NCI-H226 (cell line): ENCODE results near the gene MAPK1IP1L.
"Not testable (repeated sequence)": the region's sequence is repeated elsewhere in the genome, so short reads cannot be mapped to it uniquely, and the experiment has no call there.

Source experiments
- DNase-seq: peaks from one replicate; pipeline ENCODE4 v3.0.0-alpha.2; 2015

The MAPK1IP1L gene

DNA sequence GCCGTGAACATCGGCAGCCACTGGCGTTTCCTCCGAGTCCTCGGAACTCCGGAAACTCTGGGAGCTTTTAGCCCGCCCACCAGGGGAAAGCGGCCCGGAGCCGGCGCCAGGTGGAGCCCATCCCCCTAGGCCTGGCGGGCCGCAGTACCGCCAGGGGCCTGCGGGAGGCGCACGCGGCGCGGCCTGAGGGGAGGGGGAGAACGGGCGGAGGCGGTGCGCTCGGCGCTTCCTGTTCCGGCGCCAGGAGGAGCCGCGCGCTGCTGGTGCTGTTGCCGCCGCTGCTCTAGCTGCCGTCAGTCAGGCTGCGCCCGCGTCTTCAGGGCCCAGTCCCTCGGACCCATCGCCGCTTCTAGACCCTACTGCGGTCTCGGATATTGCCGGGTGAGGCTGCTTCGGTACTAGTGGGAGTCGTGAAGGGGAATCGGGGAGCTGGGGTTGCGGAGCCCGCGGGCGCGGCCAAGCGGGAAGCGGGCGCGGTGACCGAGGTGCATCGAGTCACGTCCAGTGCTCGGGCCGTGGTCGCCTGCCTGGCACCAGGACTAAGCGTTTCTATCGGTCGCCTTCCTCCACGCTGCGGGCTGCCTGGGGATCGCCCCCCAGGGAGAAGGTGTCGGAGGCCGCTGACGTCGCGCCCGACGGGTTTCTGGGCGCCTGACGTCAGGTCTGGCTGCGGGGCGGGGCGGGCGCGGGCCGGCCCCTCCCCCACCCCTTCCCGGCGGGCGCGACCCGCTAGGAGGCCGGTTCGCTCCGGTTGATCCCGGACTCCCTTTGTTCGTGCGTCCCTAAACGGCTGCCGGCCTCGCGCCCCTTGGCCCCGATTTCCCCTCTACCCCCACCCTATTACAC lies at the start of gene MAPK1IP1L:
Gene MAPK1IP1L, plus strand, starts transcription at position 225 of the 846 bp plus-strand sequence. CDS start 10,037 bp downstream, outside the sequence.
- peak; percentile 92 for DNase-seq

DNA sequence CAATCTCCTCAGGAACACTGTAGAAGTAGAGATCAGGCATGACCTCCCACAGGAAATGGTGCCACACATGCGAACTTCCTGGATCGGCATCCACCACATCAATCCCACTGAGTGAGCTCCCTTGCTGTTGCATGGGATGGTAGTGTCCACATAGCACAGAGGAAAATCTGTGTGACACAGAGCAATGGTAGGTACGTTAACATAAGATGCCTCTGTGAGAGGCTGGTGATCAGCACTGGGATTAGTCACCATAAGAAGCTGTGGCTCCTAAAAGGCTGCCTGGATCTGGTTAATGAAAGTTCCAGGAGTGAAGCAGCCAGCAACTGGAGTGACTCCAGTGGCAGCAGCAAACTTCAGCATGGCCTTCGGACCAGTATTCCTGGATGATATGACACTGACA lies 46.4 kb upstream of the MAPK1IP1L start:
- DNase-seq: no peak

DNA sequence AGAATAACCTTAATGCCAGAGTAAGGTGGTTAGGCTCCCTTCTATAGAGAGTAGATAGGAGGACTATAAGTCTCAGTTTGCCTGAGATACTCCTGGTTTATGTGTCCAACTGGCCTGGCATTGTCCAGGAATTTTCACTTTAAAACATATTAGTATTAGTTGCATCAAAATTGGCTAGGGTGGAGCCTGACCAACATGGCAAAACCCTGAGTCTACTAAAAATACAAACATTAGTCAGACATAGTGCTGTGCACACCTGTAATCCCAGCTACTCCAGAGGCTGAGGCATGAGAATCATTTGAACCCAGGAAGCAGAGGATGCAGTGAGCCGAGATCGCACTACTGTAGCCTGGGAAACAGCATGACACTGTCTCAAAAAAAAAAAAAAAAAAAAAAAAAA lies 36.4 kb upstream of the MAPK1IP1L start:
- DNase-seq: no peak

DNA sequence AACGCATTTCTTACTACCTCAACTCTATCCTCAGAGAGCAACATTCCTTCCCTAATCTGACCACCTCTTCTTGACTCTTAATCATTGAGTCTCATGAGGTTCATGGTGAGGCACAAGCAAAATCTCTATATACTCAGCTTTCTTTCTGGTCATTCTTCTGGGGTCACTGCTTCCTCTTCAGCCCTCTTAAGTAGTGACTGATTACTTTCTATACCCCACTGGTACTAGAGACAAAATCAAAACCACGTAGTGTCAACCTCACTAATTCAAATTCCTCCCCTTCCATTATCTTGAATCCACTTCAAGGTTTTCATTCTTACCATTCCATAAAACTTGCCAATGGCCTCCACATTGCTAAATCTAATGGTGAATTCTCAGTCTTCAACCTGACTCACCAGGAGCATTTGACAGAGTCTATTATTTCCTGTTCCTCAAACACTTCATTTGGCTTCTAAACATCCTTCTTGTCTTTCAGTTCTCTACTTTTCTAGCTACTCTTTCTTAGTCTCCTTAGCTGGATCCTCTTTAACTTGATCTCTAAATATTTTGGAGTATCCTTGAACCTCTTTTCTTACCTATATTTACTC lies 31.4 kb upstream of the MAPK1IP1L start:
- peak; percentile 12 for DNase-seq

DNA sequence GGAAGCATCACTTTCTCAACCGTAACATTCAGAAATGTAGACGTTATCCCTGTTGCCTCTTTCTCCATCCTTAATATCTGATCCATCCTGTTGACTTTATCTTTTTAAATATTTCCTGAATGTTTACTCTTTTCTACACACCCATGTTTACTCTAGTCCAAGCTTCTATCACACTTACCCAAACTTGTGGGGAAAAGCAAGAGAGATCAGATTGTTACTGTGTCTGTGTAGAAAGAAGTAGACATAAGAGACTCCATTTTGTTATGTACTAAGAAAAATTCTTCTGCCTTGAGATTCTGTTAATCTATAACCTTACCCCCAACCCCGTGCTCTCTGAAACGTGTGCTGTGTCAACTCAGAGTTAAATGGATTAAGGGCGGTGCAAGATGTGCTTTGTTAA lies 27.1 kb upstream of the MAPK1IP1L start:
- not testable (repeated sequence) for DNase-seq

DNA sequence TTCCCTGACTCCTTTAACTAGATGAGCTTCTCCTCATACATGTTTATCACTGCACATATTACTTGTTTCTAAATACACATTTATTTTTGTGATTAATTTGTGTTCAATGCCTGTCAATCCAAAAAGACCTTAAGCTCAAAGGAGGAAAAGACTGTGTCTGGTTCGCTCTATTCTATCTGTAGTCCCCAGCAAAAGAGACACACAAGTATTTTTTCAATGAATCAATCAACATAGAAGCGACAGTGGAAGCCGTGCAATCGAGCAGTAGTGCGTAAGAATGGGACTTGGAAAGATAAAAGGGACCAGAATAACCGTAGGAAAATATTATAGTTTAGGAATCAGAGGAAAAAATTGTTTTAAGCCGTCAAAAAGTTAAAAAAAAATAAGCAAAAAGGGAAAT lies 25.5 kb upstream of the MAPK1IP1L start:
- no peak for DNase-seq

DNA sequence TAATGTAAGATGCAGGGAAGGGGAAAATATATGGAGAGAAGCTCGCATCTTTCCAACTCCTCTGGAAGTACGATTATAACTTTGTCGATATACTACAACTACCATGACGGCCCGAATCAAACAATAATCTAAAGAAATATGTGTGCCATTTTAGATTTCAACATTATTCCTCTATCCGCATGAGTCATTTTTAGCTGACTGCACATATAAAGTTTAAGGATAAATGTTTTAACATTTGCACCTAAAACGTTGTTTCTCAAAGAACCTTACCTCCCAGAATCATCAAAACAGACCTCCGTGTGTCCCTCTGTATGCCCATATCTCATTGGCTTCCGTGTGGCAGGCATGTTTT lies 25.0 kb upstream of the MAPK1IP1L start:
- no peak for DNase-seq

DNA sequence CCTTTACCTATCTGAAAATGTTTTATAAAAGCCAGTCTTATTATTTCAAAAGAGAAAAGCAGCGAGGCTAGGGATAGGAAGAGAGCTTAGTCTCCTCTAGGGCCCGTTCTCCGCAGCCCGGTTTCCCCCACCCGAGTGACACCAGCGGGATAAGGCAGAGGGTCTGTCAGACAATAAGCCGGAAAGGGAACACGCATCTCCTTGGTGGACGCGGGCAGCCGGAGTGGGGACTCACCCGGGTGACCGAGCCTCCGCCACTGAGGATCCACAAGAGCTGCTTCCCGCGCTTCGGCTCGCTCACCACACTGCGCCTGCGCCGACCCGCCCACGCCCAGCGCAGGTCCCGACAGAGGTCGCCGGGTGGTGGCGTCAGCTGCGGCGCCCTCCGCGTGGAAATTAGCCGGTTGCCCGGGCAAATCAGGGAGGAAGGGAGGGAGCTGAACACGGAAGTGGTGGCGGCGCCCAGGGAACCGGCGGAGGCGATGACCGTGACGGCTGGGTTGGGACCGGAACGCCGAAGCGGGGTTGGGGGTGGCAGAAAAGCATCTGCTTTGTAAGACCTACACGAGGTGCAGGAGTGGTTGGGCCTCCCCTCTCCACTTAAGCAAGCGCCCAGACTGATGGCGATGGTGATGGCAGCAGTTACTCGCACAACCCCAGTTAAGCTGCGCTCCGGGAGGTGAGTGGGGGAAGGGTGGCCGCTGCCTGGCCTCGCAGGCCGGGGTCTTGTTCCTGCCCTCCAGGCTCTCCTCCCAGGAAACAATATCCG lies 24.5 kb upstream of the MAPK1IP1L start, which contains the start of the genes SOCS4 and WDHD1:
Gene SOCS4, plus strand, starts transcription at position 444 of the 769 bp plus-strand sequence. CDS start 15,806 bp downstream, outside the sequence.
Gene WDHD1, minus strand, starts transcription at position 307 of the 769 bp plus-strand sequence. CDS start 312 bp downstream, outside the sequence.
- DNase-seq: peak; percentile 85

DNA sequence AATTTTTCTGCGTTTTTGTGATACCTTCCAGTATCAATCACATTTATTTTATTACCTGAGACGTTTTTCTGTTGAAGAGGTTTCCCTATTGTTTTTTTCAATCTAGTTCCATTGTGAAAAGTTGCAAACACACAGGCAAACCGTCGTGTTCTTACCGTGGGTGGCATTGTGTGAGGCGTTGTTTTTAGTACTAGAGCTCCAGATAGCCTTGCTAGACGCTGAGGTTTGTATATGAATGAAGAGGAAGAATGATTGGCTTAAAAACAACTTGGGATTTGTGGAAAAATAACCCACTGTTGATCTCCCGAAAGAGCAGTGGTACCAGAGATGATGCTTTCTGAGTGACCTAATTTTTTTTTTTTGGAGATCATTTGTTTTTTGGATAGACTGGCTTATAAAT lies 23.4 kb upstream of the MAPK1IP1L start:
- DNase-seq: no peak

DNA sequence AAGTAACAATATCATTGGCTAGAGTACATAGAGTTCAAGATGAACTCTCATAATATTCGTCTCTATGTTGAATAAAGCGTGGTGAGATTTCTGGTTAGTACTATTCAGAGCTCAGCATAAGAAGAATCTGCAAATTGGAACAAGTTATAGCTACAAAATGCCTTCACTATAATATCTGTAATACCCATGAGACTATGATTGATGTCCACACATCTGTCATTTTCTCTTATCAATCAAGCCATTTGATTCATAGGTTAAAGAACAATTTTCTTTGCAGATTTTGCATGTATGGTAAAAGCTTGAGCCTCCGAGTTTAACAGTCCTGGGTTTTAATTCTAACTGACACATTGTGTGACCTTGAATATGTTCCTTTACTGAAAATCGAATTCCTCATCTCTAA lies 23.0 kb upstream of the MAPK1IP1L start:
- no peak for DNase-seq

DNA sequence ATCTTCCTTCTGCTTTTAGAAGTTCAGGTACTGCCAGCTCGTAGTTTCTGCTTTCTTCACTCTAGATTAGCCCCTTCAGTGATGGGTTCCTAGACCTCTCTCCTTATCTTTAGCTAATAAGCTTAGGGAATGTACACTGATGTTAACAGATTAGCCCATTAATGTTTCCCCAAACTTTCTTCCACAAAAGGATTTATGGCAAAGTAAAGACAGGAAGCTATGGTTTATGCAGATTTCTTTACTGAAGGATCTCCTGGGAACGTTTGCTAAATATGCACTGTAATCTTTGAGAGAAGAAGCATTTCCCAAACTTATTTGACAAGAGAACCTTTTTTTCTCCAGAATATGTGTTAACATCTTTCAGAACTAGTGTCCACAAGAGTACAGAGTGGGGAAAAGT lies 20.3 kb upstream of the MAPK1IP1L start:
- no peak for DNase-seq

DNA sequence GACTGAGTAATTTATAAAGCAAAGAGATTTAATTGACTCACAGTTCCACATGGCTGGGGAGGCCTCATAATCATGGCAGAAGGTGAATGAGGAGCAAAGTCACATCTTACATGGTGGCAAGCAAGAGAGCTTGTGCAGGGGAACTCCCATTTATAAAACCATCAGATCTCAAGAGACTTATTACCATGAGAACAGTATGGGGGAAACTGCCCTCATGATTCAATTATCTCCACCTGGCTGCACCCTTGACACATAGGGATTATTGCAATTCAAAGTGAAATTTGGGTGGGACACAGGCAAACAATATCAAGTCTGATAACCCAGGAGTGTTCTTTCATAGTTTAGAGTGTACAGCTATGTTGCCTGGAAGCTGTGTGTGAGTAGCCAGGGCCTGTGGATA lies 13.5 kb upstream of the MAPK1IP1L start:
- not testable (repeated sequence) for DNase-seq

DNA sequence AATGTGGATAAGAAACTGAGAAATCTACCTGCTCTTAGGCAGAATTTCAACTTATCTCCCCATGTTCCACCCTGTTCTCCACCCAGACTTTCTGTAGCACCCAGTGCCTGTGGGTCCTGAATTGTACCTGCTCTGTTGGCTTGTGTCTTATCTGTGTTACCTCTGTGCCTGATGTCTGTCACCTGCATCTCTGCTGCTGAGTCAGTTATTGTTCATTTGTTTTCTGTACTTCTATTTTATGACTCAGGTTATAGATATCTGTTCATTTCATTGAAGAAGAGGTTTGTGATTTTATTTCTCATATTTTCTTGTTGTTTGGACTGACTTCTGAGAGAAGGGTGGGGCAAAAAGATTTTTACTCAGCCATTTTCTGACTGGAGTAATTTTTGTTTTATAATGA lies 12.7 kb upstream of the MAPK1IP1L start:
- no peak for DNase-seq

DNA sequence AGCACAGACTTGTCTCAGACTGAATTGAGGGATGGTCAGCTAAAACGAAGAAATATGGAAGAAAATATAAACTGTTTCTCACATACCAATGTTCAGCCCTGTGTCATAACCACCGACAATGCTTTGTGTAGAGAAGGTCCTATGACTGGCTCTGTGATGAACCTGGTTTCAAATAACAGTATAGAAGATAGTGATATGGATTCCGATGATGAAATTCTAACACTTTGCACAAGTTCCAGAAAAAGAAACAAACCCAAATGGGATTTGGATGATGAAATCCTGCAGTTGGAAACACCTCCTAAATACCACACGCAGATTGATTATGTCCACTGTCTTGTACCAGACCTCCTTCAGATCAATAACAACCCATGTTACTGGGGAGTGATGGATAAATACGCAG lies 7.9 kb upstream of the MAPK1IP1L start:
- no peak for DNase-seq

DNA sequence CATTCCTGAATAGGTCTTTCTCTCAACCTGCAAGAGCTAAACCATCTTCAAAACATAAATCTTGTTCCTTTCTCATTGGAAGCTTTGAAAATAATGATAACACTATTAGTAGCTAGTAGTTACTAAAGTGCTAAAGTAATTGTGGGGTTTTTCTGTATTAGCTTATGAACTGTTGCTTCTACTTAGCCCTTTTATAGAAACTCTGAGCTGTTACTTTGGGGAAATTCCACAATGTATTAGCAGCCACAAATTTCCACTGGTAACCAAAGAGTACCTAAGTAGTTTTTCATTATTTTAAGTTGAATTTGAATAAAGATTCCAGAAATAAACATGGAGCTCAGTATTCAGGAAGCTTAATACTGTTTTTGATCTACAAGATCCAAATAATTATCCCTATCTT lies 6.4 kb upstream of the MAPK1IP1L start:
- no peak for DNase-seq

DNA sequence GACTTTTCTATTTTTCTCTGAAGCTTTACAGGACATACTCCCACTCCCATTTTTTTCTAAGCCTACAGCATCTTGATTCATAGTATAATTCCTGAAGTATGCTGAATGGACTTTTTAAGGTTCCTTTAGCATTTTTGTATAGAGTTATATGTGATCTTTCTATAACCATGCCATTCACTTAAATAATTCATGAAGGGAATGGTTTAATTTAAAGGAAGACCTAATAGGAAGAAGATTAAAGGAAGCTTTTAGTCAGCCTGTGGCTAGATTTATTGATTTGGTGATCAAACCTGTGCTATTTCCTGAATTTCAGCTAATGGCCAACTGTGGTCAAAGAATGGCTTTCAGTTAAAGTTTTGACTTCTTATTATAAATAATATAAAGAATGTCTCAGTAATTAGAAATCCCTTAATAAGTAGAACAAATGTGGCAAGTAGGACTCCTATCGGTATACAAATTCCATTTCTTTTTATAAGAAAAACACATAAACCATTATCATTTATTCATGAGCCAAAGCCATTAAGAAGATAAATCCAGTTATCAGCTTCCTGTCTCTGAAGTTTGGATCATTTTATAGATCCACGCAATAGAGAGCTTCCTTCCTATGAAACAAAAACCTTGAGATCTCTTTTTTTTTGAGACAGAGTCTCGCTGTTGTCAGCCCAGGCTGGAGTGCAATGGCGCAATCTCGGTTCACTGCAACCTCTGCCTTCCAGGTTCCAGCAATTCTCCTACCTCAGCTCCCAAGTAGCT lies 4.0 kb upstream of the MAPK1IP1L start:
- no peak for DNase-seq

DNA sequence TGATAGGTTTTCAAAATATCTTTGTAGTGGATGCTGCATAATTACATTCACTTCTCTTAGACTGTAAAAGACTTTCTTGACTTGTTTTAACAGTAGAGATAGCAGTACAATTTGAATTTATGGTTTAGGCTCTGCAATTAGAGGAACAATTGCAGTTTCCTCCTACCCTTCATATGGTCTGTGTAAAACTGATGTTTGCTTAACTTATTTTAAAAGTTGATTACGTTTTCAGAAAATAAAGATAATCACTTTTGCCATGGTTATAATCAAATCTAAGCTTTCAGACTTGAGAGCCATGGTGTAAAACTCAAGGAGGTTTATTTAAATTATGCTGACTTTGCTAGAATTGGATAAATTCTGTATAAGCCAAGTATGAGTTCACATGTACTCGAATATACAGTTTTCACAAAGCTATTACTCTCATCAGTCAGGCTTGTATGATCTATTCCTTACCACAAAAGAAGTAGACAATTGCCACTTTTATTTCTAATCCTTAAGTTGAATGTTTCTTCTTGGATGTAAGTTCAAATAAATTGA lies 2.5 kb upstream of the MAPK1IP1L start:
- DNase-seq: no peak

DNA sequence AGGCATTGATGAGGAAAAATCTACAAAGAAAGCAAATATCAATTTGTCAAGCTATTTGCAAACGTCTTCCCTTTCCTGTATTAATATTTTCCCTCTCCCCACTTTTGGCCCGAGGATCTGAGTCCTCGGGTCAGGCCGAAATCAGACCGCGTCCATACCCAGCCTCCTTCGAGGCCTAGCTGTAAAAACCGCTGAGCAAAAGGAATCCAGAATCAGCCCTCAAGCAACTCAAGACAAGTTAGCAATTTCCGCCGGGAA lies 353 bp upstream of the MAPK1IP1L start:
- no peak for DNase-seq

DNA sequence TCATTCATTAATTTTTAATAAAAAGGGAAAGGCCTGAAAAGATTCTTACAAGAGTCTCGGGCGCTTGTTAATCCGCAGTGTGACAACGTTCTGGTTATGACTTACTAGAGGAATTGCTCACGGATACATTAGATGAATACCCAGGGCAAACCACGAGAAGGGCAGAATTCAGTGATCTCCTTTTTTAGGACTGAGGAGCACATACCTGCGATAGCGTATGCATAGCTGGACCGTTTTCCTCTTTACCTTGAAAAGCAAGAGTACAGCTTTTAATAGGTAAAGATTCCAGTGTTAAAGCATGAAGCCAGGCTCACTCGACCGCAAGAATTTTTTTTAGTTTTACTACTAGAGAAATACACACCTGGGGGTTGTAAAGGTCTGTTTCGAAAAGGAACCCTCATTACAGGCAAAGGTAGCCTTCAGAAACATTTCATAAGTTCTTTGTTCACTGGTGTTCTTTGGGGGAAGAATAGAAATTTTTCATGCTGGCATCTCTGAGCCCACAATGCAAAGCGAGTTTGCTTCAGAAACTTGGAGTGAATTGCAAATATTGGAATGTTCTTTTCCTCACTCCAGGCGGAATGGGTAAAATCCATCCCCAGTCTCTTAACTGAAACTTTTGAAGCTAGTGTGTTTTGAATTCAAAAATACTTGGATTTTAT lies 953 bp downstream of the MAPK1IP1L start:
- DNase-seq: no peak

DNA sequence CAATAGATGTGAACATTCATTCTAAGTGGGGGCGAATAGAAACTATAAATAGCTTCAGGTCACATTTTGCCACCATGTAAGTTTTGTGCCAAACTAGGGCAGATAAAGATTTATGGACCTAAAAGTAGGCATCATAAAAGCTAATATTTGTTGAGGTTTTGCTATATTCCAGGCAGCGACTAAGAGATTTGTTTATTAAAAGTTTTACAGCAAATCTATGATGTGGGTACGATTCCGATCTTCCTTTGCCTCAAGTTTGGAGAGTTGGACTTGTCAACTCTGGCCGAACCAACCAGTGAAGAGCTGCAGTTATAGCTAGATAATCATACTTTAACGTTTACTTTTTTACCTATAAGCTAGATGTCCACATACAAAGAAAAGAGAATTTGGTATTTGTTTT lies 1.6 kb downstream of the MAPK1IP1L start:
- DNase-seq: no peak

DNA sequence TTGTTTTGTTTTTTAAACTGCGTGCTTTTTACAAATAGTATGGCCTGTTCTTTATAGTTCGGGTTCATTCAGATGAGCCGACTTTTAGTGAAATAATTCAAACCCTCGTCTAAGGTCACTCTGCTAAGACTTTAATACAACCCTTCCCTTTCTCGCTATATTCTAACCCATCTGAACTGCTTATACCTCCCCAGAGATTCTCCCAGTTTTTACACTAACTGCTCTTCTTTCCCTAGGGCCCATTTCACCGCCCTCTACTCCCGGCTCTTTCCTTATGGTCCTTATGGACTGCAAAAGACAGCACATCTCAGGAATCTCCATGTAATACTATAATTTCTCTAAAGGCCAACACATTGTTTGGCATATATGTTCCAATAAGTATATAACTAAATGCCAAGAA lies 2.1 kb downstream of the MAPK1IP1L start:
- DNase-seq: no peak

DNA sequence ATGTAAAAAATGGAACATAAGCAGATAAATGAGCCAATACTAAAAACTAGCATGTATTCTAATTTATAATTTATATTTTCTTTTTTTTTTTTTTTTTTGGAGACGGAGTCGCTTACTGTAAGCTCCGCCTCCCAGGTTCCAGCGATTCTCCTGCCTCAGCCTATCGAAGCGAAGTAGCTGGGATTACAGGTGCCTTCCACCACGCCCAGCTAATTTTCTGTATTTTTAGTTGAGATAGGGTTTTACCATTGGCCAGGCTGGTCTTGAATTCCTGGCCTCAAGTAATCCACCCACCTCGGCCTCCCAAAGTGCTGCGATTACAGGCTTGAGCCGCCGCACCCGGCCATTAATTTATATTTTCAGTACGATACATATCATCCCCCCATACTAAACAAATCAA lies 2.7 kb downstream of the MAPK1IP1L start:
- DNase-seq: no peak
